Natural killer cell (primary cell): ENCODE results near the gene MITF. TPM values are rescaled to one million over a fixed set of nuclear protein-coding genes. Genes with fewer than 3 reads are reported as not detected.

Experiments used
- ATAC-seq, 3 donors: fragments of 150-1000 bp in 2 of 3; fragments of 200-7000 bp in 1 of 3; cut with Tn5 transposase; 1 replicate in 1 of 3; 2 replicates in 2 of 3; pipeline ENCODE4 v1.10.0; 2021; ENCODE audit warnings: mild to moderate bottlenecking in 2 of 3, moderate library complexity in 2 of 3
- DNase-seq, 2 donors: peaks; one replicate each; pipeline versions ENCODE4 v3.0.0 to v3.0.0-alpha.2; 2013 to 2021; ENCODE audit warnings: mixed read lengths in 1 of 2
- H3K27ac ChIP-seq: one replicate; pipeline ENCODE4 v1.5.1; 2013; ENCODE audit warnings: mild to moderate bottlenecking, low read length
- H3K27me3 ChIP-seq: one replicate; pipeline ENCODE4 v1.6.1; 2013; ENCODE audit warnings: low read length; ENCODE audit not compliant: control insufficient read depth, insufficient read depth
- H3K36me3 ChIP-seq: one replicate; pipeline ENCODE4 v1.6.1; 2013; ENCODE audit warnings: low read length; ENCODE audit not compliant: control insufficient read depth, insufficient read depth
- H3K4me1 ChIP-seq: one replicate; pipeline ENCODE4 v1.6.1; 2013; ENCODE audit warnings: low read length; ENCODE audit not compliant: control insufficient read depth, insufficient read depth
- H3K4me3 ChIP-seq: one replicate; pipeline ENCODE4 v1.5.1; 2013; ENCODE audit warnings: low read length
- H3K9me3 ChIP-seq: one replicate; pipeline ENCODE4 v1.6.1; 2013; ENCODE audit warnings: low read length; ENCODE audit not compliant: control insufficient read depth, insufficient read depth
- H3K27ac Mint-ChIP-seq, 2 donors: one replicate each; pipeline ENCODE4 v1.8.0; 2022; ENCODE audit warnings: mild to moderate bottlenecking in 2 of 2, mixed read lengths in 2 of 2, moderate library complexity in 1 of 2
- H3K27me3 Mint-ChIP-seq, 2 donors: one replicate each; pipeline ENCODE4 v1.8.0; 2022; ENCODE audit warnings: low read depth in 2 of 2, mixed read lengths in 2 of 2
- H3K36me3 Mint-ChIP-seq: one replicate; pipeline ENCODE4 v1.8.0; 2022; ENCODE audit warnings: mixed read lengths
- H3K4me1 Mint-ChIP-seq, 2 donors: one replicate each; pipeline ENCODE4 v1.8.0; 2022; ENCODE audit warnings: mixed read lengths in 2 of 2
- H3K4me3 Mint-ChIP-seq: one replicate; pipeline ENCODE4 v1.8.0; 2022; ENCODE audit warnings: mild to moderate bottlenecking, moderate library complexity, mixed read lengths
- H3K9me3 Mint-ChIP-seq, 2 donors: one replicate each; pipeline ENCODE4 v1.8.0; 2022; ENCODE audit warnings: mixed read lengths in 2 of 2
- CTCF ChIP-seq: fragments of 200-600 bp; IDR thresholded peaks from one replicate; pipeline ENCODE4 v1.8.0; 2022; ENCODE audit warnings: antibody characterized with exemption
- WGBS: methylation state at CpG from one replicate; pipeline ENCODE4 v1.1.7; 2013; ENCODE audit warnings: missing lambda C conversion rate; ENCODE audit not compliant: insufficient coverage; 5-methylcytosine and 5-hydroxymethylcytosine counted together
- intact Hi-C: fragments of 100-400 bp; cut with micrococcal nuclease; formaldehyde crosslinking; loops from one replicate; pipeline ENCODE4 v1.14.2; 2022
- total RNA-seq, 4 donors: library from RNA; stranded (reverse); fragments of 120-200 nt in 1 of 4; gene quantifications; one replicate each; pipeline versions ENCODE4 v1.2.3 to v1.2.4, GENCODE V29; 2013 to 2022

Gene MITF
- total RNA-seq, 3 donors from 2014 or later (not counting 1 experiment from before 2014, with no cell fraction given), result 0.23 to 1.5 (median 0.54) TPM

GRCh38 chr3:69695443-69695842 is 43.8 kb upstream of the MITF start:
- ATAC-seq (no peak), DNase-seq (no peak)
- no peaks in the 10 kb centered on the region for H3K4me1 Mint-ChIP-seq
- 92% methylated on average over 2 of the region's 2 CpGs for WGBS
- no peak overlapping the region for H3K27ac Mint-ChIP-seq
- TF ChIP-seq CTCF, result no peak
- H3K4me3 ChIP-seq, result no peak overlapping the region
- H3K27ac ChIP-seq, result no peak overlapping the region
- H3K27me3 Mint-ChIP-seq, result peaks cover 3 to 4% of the 10 kb centered on the region in 2 donors
- H3K4me3 Mint-ChIP-seq, result no peak overlapping the region
- H3K9me3 ChIP-seq, result no peaks in the 10 kb centered on the region
- no peaks in the 10 kb centered on the region for H3K36me3 Mint-ChIP-seq
- no peaks in the 10 kb centered on the region for H3K9me3 Mint-ChIP-seq
- intact Hi-C loops, result no loop called here
- H3K27me3 ChIP-seq, result no peaks in the 10 kb centered on the region
- H3K4me1 ChIP-seq, result no peaks in the 10 kb centered on the region
- H3K36me3 ChIP-seq, result no peaks in the 10 kb centered on the region

GRCh38 chr3:69695933-69696332 is 43.3 kb upstream of the MITF start:
- ATAC-seq, result no peak
- no peaks in the 10 kb centered on the region for H3K4me1 ChIP-seq
- WGBS, result 90% methylated on average over 2 of the region's 4 CpGs
- no peaks in the 10 kb centered on the region for H3K27me3 ChIP-seq
- Mint-ChIP-seq H3K9me3 (no peaks in the 10 kb centered on the region), H3K4me3 (no peak overlapping the region), H3K4me1 (no peaks in the 10 kb centered on the region), H3K36me3 (no peaks in the 10 kb centered on the region), H3K27me3 (peaks cover 0 to 3% of the 10 kb centered on the region in 2 donors), H3K27ac (no peak overlapping the region)
- no peak overlapping the region for H3K27ac ChIP-seq
- H3K9me3 ChIP-seq, result peaks cover 3% of the 10 kb centered on the region
- no peak overlapping the region for H3K4me3 ChIP-seq
- no peaks in the 10 kb centered on the region for H3K36me3 ChIP-seq
- no peak for TF ChIP-seq CTCF
- no peak for DNase-seq
- intact Hi-C loops, result no loop called here

- no peaks in the 10 kb centered on the region for H3K4me1 Mint-ChIP-seq
- DNase-seq, result no peak
- no peak for ATAC-seq
- Histone ChIP-seq H3K36me3 (no peaks in the 10 kb centered on the region), H3K9me3 (peaks cover 3% of the 10 kb centered on the region), H3K27ac (no peak overlapping the region), H3K4me3 (no peak overlapping the region), H3K27me3 (no peaks in the 10 kb centered on the region), H3K4me1 (no peaks in the 10 kb centered on the region)
- H3K27me3 Mint-ChIP-seq, result peaks cover 0 to 3% of the 10 kb centered on the region in 2 donors
- TF ChIP-seq CTCF, result no peak
- H3K36me3 Mint-ChIP-seq, result no peaks in the 10 kb centered on the region
- H3K9me3 Mint-ChIP-seq, result no peaks in the 10 kb centered on the region
- 92% methylated on average over 1 of the region's 1 CpG for WGBS
- no peak overlapping the region for H3K27ac Mint-ChIP-seq
- intact Hi-C loops, result no loop called here
- H3K4me3 Mint-ChIP-seq, result no peak overlapping the region
These were observed 42.9 kb upstream of the MITF start for GRCh38 chr3:69696367-69696766.

- Histone ChIP-seq H3K36me3 (no peaks in the 10 kb centered on the region), H3K4me1 (no peaks in the 10 kb centered on the region), H3K27ac (no peak overlapping the region), H3K4me3 (no peak overlapping the region), H3K9me3 (peaks cover 3% of the 10 kb centered on the region), H3K27me3 (no peaks in the 10 kb centered on the region)
- Mint-ChIP-seq H3K4me1 (no peaks in the 10 kb centered on the region), H3K9me3 (peaks cover 3 to 4% of the 10 kb centered on the region in 2 donors), H3K27me3 (peaks cover 0 to 6% of the 10 kb centered on the region in 2 donors), H3K27ac (no peak overlapping the region), H3K4me3 (no peak overlapping the region), H3K36me3 (no peaks in the 10 kb centered on the region)
- WGBS, result 65% methylated on average over 5 of the region's 5 CpGs
- no peak for TF ChIP-seq CTCF
- intact Hi-C loops, result no loop called here
- no peak for DNase-seq
- no peak for ATAC-seq
These were observed 41.9 kb upstream of the MITF start for GRCh38 chr3:69697381-69697780.
